Spinal cord (tissue), 10 donors: ENCODE measurements around the gene TELO2. TPM values are rescaled to one million over a fixed set of nuclear protein-coding genes. Genes with fewer than 3 reads are reported as not detected.

Source experiments
- DNase-seq, 6 donors: peaks; one replicate each; pipeline versions ENCODE4 v3.0.0 to v3.0.0-alpha.2; 2013 to 2015; ENCODE audit warnings: low spot score in 6 of 6, low read depth in 4 of 6
- H3K27ac ChIP-seq: one replicate; pipeline ENCODE4 v1.5.1; 2013; ENCODE audit warnings: low read depth, low read length, control low read depth
- H3K27me3 ChIP-seq: one replicate; pipeline ENCODE4 v1.6.1; 2013; ENCODE audit warnings: low read length; ENCODE audit not compliant: control insufficient read depth, insufficient read depth
- H3K36me3 ChIP-seq: one replicate; pipeline ENCODE4 v1.6.1; 2013; ENCODE audit warnings: low read length; ENCODE audit not compliant: control insufficient read depth, insufficient read depth
- H3K4me1 ChIP-seq: one replicate; pipeline ENCODE4 v1.6.1; 2013; ENCODE audit warnings: low read length; ENCODE audit not compliant: control insufficient read depth, insufficient read depth
- H3K4me3 ChIP-seq: one replicate; pipeline ENCODE4 v1.5.1; 2013; ENCODE audit warnings: low read depth, low read length, control low read depth
- H3K9me3 ChIP-seq: one replicate; pipeline ENCODE4 v1.6.1; 2013; ENCODE audit warnings: low read length; ENCODE audit not compliant: control insufficient read depth, insufficient read depth
- WGBS: methylation state at CpG from one replicate; pipeline ENCODE4 v1.1.5; 2013; ENCODE audit warnings: missing lambda C conversion rate; ENCODE audit not compliant: insufficient coverage; 5-methylcytosine and 5-hydroxymethylcytosine counted together
- polyA plus RNA-seq, 2 donors: library from polyadenylated mRNA; unstranded; fragments of 120-200 nt; gene quantifications; one replicate each; pipeline ENCODE4 v1.2.1, GENCODE V29; 2013; ENCODE audit not compliant: insufficient read length in 2 of 2
- total RNA-seq, 2 donors: library from RNA; depleted of rRNA in 1 of 2; stranded (reverse); fragments of 120-200 nt in 1 of 2; fragments of >200 nt in 1 of 2; gene quantifications; one replicate each; pipeline versions ENCODE4 v1.2.3 to v1.2.4, GENCODE V29; 2013 to 2014
- donor health status: healthy.

TELO2 gene
- total and polyA plus RNA-seq, 4 donors, result 16.9 to 65.6 (median 37.8) TPM

GRCh38 chr16:1456951-1457350 lies 36.2 kb upstream of the TELO2 start:
- WGBS, result 90% methylated on average over 14 of the region's 16 CpGs
- Histone ChIP-seq H3K36me3 (peaks cover 98% of the 10 kb centered on the region), H3K27me3 (no peaks in the 10 kb centered on the region), H3K9me3 (no peaks in the 10 kb centered on the region), H3K4me3 (no peak overlapping the region), H3K27ac (no peak overlapping the region), H3K4me1 (no peaks in the 10 kb centered on the region)
- DNase-seq, result no peak

- Histone ChIP-seq H3K4me1 (no peaks in the 10 kb centered on the region), H3K4me3 (no peak overlapping the region), H3K27me3 (no peaks in the 10 kb centered on the region), H3K36me3 (peaks cover 92% of the 10 kb centered on the region), H3K27ac (no peak overlapping the region), H3K9me3 (no peaks in the 10 kb centered on the region)
- whole genome bisulfite sequencing, result 94% methylated on average over 36 of the region's 42 CpGs
- no peak for DNase-seq
Observed at GRCh38 chr16:1457489-1458245, 35.5 kb upstream of the TELO2 start.

- no peaks in the 10 kb centered on the region for H3K27me3 ChIP-seq
- no peaks in the 10 kb centered on the region for H3K9me3 ChIP-seq
- no peak overlapping the region for H3K27ac ChIP-seq
- WGBS, result 94% methylated on average over 24 of the region's 26 CpGs
- no peaks in the 10 kb centered on the region for H3K4me1 ChIP-seq
- H3K4me3 ChIP-seq, result no peak overlapping the region
- DNase-seq, result no peak
- H3K36me3 ChIP-seq, result peaks cover 88% of the 10 kb centered on the region
Observed at GRCh38 chr16:1458336-1458976, 34.7 kb upstream of the TELO2 start.

GRCh38 chr16:1458977-1459341 lies 34.2 kb upstream of the TELO2 start:
- no peak overlapping the region for H3K27ac ChIP-seq
- WGBS, result 86% methylated on average over 14 of the region's 14 CpGs
- H3K9me3 ChIP-seq, result no peaks in the 10 kb centered on the region
- no peak for DNase-seq
- peaks cover 83% of the 10 kb centered on the region for H3K36me3 ChIP-seq
- H3K27me3 ChIP-seq, result no peaks in the 10 kb centered on the region
- no peaks in the 10 kb centered on the region for H3K4me1 ChIP-seq
- no peak overlapping the region for H3K4me3 ChIP-seq

- Histone ChIP-seq H3K27ac (no peak overlapping the region), H3K9me3 (no peaks in the 10 kb centered on the region), H3K36me3 (peaks cover 82% of the 10 kb centered on the region), H3K4me3 (no peak overlapping the region), H3K4me1 (no peaks in the 10 kb centered on the region), H3K27me3 (no peaks in the 10 kb centered on the region)
- no peak for DNase-seq
- WGBS, result 82% methylated on average over 7 of the region's 10 CpGs
Observed at GRCh38 chr16:1459967-1460366, 33.2 kb upstream of the TELO2 start.

- H3K9me3 ChIP-seq, result no peaks in the 10 kb centered on the region
- peaks cover 82% of the 10 kb centered on the region for H3K36me3 ChIP-seq
- H3K4me3 ChIP-seq, result no peak overlapping the region
- no peaks in the 10 kb centered on the region for H3K4me1 ChIP-seq
- DNase-seq, result no peak
- H3K27ac ChIP-seq, result no peak overlapping the region
- no peaks in the 10 kb centered on the region for H3K27me3 ChIP-seq
- 93% methylated on average over 30 of the region's 30 CpGs for WGBS
Observed at GRCh38 chr16:1460602-1461138, 32.5 kb upstream of the TELO2 start.

- Histone ChIP-seq H3K27ac (no peak overlapping the region), H3K4me3 (no peak overlapping the region), H3K9me3 (no peaks in the 10 kb centered on the region), H3K4me1 (no peaks in the 10 kb centered on the region), H3K27me3 (no peaks in the 10 kb centered on the region), H3K36me3 (peaks cover 82% of the 10 kb centered on the region)
- DNase-seq, result no peak
- WGBS, result 86% methylated on average over 18 of the region's 24 CpGs
Observed at GRCh38 chr16:1461146-1461545, 32.0 kb upstream of the TELO2 start.

GRCh38 chr16:1464196-1464893 lies 28.8 kb upstream of the TELO2 start:
- no peak overlapping the region for H3K4me3 ChIP-seq
- WGBS, result 93% methylated on average over 39 of the region's 41 CpGs

GRCh38 chr16:1464894-1465566 lies 28.1 kb upstream of the TELO2 start:
- DNase-seq, result no peak
- 92% methylated on average over 32 of the region's 33 CpGs for WGBS
- no peak overlapping the region for H3K27ac ChIP-seq
- no peaks in the 10 kb centered on the region for H3K27me3 ChIP-seq
- H3K36me3 ChIP-seq, result peaks cover 64% of the 10 kb centered on the region
- H3K4me1 ChIP-seq, result peaks cover 7% of the 10 kb centered on the region
- H3K9me3 ChIP-seq, result no peaks in the 10 kb centered on the region
- no peak overlapping the region for H3K4me3 ChIP-seq

More at GRCh38 chr16:1464196-1464893, 28.8 kb upstream of the TELO2 start:
- Histone ChIP-seq H3K9me3 (no peaks in the 10 kb centered on the region), H3K27me3 (no peaks in the 10 kb centered on the region), H3K27ac (no peak overlapping the region), H3K36me3 (peaks cover 67% of the 10 kb centered on the region), H3K4me1 (peaks cover 7% of the 10 kb centered on the region)
- no peak for DNase-seq
